DMS79 treated with DMSO at 0.1 percent for 48 hours (cell line): ENCODE results near the gene SLC12A8.

Experiments
- DNase-seq: peaks from one replicate; lab custom pipeline; 2025; lab: John Stamatoyannopoulos, UW

Gene SLC12A8

DNA sequence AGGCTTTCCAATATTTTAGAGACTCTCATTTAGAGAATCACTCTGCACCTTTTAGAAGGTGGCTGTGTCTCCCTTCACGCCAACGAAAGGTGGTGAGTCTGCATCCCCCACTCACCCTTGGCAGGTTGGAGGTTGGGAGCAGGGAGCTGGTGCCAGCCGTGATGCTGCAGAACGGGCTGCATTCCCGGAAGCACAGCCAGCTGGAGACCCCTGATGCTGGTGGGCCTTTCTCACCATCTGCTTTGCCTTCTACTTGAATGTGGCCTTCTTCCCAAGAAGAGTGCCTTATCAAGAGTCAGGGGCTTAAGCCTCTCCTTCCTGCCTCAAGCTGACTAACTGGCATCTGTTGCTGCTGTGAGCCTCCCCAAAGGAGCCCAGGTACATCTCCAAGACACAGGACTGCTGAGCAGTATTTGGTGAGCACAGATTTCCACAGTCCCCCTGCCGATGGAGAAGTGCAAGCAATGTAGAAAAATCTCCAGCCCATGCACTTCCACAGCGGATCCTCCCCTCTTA is 139.1 kb downstream of the SLC12A8 start:
- no peak for DNase-seq

- DNase-seq = no peak
These were observed 139.7 kb downstream of the SLC12A8 start for GRCh38 chr3:125072749-125073389.

GRCh38 chr3:125072301-125072700 is 140.2 kb downstream of the SLC12A8 start:
- no peak for DNase-seq

- no peak for DNase-seq
These were observed 142.4 kb downstream of the SLC12A8 start for GRCh38 chr3:125069968-125070745.

- no peak for DNase-seq
These were observed 143.1 kb downstream of the SLC12A8 start for GRCh38 chr3:125069452-125069851.

DNA sequence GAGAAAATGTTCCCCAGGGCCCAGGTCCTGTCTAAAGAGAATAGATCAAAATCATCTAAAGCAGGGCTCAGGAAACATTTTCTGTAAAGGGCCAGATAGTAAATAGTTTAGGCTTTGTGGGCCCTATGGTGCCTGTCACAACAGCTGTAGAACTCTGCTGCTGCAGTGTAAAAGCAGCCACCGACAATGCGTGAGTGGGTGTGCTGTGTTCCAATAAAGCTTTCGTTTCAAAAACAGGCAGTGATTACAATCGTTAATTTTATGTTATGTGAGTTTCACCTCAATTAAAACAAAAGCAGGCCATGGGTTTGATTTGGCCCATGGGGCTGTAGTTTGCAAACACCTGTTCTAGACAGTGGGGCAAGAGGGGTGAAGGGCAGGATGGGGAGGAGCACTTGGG is 144.3 kb downstream of the SLC12A8 start:
- DNase-seq = no peak

DNA sequence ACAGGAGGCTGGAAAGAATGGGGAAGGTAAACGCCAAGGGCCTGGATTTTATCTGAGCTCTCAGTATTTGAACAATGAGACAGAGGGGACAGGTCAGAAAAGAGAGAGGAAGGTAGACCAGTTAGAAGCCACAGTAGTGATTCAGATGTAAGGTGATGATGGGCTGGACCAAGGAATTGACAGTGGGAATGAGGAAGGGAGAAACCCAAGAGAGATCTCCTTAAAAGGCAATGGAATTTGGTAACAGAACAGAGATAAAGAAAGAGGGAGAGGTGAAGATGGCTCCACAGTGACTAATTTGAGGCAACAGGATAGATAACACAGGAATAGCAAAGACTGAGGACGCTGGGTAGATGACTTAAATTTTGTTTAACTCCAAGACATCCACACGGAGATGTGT is 145.3 kb downstream of the SLC12A8 start:
- DNase-seq = no peak

DNA sequence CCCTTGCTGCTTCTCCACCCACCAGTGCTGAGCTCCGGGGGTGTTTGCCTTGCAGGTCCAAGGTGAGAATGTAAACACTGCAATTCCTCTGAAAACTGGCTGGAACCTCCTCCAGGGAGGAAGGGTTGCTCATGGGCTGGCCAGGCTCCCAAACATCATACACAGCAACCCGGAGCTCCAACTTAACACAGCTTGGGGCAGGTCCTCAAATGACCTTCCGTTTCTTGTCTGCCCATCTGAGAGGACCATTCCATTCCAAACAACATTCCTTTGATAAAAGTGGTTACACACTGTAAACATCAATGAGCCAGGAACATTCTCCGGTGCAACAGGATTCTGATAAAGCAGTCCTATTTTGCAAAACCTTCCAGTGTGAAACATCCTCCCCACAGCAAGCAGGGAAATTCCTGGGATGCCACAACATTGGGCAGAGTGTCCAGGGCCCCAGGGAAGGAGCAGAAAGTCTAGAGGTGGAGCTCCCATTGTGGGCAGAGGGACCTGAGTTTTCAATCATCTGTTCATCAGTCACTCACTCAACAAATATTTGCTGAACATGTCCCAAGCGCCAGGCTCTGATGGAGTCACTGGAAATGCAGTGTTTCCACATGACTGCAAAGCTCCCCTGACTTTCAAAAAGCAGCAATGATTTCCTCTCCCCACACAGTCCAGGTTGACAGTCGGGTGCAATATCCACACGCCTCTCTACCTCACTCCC is 149.5 kb downstream of the SLC12A8 start:
- DNase-seq = no peak

GRCh38 chr3:125061646-125062045 is 150.9 kb downstream of the SLC12A8 start:
- no peak for DNase-seq

DNA sequence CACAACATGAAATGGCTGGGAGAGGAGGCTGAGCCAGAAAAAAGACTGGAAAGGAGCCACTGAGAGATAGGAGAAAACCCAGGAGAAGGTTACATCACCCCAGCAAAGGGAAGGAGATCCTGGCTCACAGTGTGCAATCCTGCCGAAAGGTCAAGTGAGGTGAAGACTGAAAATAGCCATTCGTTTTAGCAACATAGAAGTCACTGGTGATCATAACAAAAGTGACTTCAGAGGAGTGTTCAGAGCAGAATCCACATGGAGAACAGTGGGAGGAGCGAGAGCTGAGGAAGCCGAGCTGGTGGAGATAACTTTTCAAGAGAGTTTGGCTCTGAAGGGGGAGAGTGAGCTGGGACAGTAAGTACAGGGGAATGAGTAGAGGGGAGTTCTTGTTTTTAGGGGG is 151.4 kb downstream of the SLC12A8 start:
- DNase-seq = no peak

DNA sequence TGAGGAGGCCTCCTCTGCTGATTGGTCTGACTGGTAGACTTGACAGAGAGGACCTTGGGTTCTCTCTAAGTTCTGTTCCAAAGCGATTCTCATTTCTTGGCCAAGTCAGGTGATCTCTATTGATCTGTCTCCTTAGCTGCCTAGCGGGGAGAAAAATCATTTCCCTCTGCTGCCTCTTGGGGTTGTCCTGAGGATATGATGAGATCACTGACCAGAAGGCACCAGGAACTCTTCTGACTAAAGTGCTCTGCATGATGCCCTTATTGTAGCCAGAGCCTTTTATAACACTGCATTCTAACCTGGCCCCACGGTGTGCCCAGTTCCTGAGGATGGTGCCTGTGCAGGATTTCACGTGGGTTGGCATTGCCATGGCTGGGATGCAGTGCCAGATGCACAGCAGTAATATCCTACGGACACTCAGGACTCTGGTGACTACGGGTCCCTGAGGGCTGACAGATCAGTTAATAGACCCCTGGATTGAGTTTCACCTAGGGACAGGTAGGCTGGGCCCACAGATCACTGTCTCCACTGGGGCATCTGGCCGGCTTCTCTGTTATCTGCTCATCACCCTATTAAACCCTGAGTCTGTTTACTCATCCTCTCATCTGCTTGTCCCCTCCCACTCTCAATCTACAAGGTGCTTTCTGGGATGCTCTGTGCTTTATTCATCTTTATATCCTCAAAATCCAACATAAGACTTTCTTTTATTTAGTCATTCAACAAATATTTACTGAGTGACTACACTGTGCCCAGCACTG is 152.9 kb downstream of the SLC12A8 start:
- no peak for DNase-seq

DNA sequence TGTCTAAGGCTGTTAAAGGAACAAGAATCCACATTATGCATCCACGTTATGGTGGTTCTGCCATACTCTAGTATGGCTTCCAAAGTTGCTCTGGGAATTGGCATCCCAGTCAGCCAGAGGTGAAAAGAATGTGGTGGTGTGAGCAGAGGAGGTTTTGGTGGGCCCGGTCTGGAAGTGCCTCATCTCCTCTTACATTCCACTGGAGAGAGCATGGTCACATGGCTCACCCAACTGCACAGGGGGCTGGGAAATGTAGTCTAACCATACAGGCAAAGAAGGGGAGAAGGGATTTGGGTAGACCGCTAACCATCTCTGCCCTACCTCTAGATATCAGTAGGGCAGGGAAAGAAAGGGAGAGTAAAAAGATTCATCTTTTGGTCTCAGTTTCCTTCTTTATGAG is 153.6 kb downstream of the SLC12A8 start:
- no peak for DNase-seq

DNA sequence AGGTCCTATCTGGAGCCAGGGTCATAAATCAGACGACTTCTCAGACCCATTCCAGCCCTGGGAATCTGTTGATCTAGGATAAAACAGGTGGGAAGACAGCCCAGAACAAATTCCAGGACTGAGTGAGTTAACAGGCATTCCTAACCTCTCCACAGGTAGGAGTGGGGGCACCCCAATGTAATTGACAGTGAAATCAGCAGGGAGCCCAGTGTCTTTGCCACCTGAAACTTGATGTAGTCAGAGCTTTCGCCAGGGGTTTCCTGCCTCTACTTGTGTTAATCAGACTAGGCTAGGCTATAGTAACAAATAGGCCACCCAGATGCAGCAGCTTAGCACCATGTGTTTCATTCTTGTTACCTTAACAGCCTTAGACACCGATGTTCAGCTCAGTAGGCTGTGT is 154.0 kb downstream of the SLC12A8 start:
- DNase-seq = no peak

GRCh38 chr3:125057186-125057850 is 155.2 kb downstream of the SLC12A8 start:
- DNase-seq = no peak

GRCh38 chr3:125055913-125056745 is 156.4 kb downstream of the SLC12A8 start, which contains the start of gene HEG1:
Gene HEG1, minus strand, starts transcription at chr3:125055997. Its CDS starts 107 bp downstream, at chr3:125055890.
- peak; percentile 18 for DNase-seq

GRCh38 chr3:125055331-125055912 is 157.1 kb downstream of the SLC12A8 start:
- DNase-seq = no peak

DNA sequence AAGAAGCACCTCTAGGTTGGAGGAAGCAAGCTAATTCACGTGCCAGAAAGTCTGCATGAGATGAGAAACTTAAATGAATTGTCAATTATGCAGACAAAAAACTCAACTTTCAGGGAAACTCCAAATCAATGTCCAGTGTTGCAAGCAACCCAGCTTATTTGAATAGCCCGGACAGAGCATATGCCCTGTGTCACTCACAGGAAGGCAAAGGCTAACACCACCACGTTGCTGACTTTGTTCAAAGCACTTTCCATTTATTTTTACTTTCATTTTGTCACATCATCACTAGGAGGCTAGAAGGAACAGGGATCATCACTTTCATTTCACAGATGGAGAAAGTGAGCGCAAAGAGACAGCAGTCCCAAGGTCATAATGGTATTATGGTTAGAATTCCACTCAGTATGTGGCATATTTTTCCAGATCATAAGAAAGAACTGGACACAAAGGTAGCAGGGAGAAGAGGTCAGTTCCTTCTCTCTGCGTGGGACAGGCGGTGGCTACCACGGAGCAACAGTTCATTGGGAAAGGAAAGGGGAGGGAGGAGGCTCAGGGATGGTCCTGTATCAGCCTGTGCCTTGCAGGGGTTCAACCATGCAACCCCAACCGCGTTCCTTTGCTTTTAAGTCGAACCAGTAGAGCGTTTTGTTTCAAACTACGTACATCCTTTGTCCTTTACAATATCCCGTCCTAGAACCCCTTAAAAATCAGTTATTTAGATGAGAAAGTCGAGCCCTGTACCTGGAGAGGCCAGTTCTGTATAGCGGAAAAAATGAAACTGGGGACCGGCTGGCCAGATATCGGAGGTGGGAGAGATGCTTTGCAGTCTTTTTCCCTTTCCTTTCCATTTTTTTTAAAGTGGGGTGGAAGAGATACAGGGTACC is 157.9 kb downstream of the SLC12A8 start:
- no peak for DNase-seq

DNA sequence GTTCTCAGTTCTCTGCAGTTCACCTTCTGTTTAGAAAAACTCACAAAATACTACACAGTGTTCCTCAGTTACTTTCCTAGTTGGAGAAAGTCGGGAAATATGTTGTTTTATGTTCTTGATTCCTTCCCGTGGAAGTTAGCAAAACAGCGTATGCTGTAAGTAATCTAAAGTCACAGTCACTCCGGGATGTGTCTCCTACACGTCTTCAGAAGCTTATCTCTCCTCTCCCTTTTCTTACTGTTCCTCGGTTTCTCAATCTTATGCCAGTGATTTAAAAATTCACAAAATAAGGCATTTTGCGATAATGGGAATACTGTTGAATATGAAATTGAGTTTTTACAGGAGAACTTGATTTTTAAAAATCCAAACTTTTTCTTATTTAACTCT is 158.5 kb downstream of the SLC12A8 start:
- no peak for DNase-seq

GRCh38 chr3:125053304-125053699 is 159.2 kb downstream of the SLC12A8 start:
- no peak for DNase-seq
